NCI-H1930 (cell line): ENCODE data around the gene ZFAND5.

Experiments
- DNase-seq, 2 experiments: peaks; one replicate each; lab custom pipeline; 2025; lab: John Stamatoyannopoulos, UW

Gene ZFAND5

DNA sequence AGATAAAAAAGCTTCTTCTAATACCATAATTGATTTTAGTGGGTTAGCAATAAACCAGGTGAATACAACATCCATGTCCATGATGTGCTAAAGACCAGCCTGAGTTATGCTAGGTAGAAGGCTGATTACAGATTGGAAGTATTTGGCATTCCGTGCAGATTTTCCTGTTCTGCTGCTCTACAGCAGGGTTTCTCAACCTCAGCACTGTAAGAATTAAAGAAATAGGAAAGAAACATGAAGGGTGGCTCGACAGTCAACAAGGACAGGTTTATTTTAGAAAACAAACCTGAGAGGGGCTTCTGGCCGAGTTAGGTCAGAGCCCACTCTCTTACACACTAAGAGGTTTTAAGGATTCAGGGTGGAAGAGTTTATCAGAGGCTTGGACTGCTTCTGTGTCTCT is 42.3 kb downstream of the ZFAND5 start:
- no peak for DNase-seq

- no peak for DNase-seq
These were observed 42.7 kb downstream of the ZFAND5 start for GRCh38 chr9:72322259-72322658.

- no peak for DNase-seq
These were observed 49.3 kb downstream of the ZFAND5 start for GRCh38 chr9:72315510-72316311.

DNA sequence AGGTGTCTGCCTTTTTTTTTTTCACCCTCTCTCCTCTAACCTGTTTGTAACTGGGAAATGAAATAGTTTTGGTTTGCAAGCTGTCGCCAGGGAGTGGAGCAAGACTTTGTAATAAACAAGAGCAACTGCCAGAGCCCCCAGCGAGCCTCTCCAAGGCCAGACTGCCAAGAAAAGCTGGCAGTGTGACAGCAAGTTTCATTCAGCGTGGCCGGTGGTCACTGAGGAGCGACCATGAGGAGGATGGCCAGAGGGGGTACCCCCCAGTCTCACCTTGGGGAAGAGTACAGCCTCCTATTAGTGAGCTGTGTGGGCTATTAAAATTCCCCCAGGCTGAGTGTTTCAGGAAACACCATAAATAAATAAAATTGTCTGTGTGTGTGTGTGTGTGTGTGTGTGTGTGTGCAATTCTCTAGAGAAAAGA is 49.9 kb downstream of the ZFAND5 start:
- DNase-seq = no peak

- DNase-seq = no peak
These were observed 51.5 kb downstream of the ZFAND5 start for GRCh38 chr9:72313507-72313906.

- DNase-seq = no peak
These were observed 52.5 kb downstream of the ZFAND5 start for GRCh38 chr9:72312386-72312987.

GRCh38 chr9:72309364-72310133 is 55.5 kb downstream of the ZFAND5 start:
- no peak for DNase-seq

- DNase-seq = no peak
These were observed 58.2 kb downstream of the ZFAND5 start for GRCh38 chr9:72306761-72307160.

DNA sequence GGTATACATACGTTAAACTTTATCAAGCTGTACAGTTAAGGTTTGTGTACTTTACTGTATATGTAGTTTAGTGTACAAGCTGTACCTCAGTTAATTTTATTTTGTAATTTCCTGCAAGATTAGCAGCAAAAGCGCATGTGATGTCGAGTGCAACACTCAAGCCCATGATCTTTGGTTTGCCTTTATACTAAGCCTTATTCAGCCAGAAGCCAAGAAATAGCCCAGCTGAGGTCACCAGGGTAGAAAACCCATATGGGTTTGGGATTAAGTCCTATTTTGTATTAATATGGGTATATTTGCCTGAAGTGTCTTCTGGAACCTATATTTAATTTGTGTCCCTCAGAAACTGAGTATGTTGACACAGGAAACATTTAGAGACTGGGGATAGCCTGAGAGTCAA is 59.3 kb downstream of the ZFAND5 start:
- DNase-seq = no peak

DNA sequence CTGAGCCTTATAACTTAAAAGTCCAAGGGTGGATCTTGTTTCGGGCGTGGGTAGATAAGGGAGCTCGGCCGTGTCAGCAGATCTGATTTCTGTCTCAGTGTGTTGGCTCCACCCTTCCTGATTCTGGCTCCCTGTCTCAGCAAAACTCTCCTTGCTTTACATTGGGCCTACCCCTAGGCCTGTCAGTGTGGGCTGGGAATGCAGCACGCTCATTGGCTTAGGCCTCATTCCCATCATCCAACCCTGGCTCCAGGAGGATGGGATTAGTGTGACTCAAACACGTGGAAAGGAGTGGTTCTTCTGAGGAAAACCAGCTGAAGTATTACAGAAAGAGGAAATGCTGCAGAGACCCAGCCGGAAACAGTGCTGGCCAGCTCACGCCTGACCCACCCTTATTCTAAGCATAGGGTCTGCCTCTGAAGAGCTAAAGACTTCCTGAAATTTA is 59.9 kb downstream of the ZFAND5 start:
- no peak for DNase-seq

GRCh38 chr9:72304538-72304937 is 60.5 kb downstream of the ZFAND5 start:
- no peak for DNase-seq
